ENCODE results near the gene LUM.

The LUM gene

GRCh38 chr12:91064640-91065039 is 46.7 kb downstream of the LUM start:
- DNase-seq (ENCODE audit: low read depth) = no peak
- no peak for TF ChIP-seq CTCF (IDR thresholded peaks at IDR 0.05; ENCODE audit: low read depth, low read length, missing control alignments)
- no peak overlapping the region for H3K4me3 ChIP-seq (ENCODE audit: low read depth, low read length)

- TF ChIP-seq CTCF (IDR thresholded peaks at IDR 0.05; ENCODE audit: low read depth, low read length, missing control alignments) = no peak
- H3K4me3 ChIP-seq (ENCODE audit: low read depth, low read length) = no peak overlapping the region
- DNase-seq (ENCODE audit: low read depth) = no peak
These were observed 50.2 kb downstream of the LUM start for GRCh38 chr12:91061091-91061490.

- no peak for DNase-seq (ENCODE audit: low read depth)
- TF ChIP-seq CTCF (IDR thresholded peaks at IDR 0.05; ENCODE audit: low read depth, low read length, missing control alignments) = no peak
These were observed 52.1 kb downstream of the LUM start for GRCh38 chr12:91059211-91059610.

GRCh38 chr12:91058786-91059185 is 52.5 kb downstream of the LUM start:
- TF ChIP-seq CTCF (IDR thresholded peaks at IDR 0.05; ENCODE audit: low read depth, low read length, missing control alignments) = no peak
- no peak overlapping the region for H3K4me3 ChIP-seq (ENCODE audit: low read depth, low read length)
- no peak for DNase-seq (ENCODE audit: low read depth)

More at GRCh38 chr12:91059211-91059610, 52.1 kb downstream of the LUM start:
- H3K4me3 ChIP-seq (ENCODE audit: low read depth, low read length) = no peak overlapping the region

GRCh38 chr12:91057368-91058165 is 53.7 kb downstream of the LUM start, which contains the start of gene KERA:
TSS of gene KERA (minus strand) at chr12:91058024. CDS start at chr12:91056281, 1,743 bp downstream.
- no peak for TF ChIP-seq CTCF (IDR thresholded peaks at IDR 0.05; ENCODE audit: low read depth, low read length, missing control alignments)
- H3K4me3 ChIP-seq (ENCODE audit: low read depth, low read length) = no peak within 1 kb of the TSS
- DNase-seq (ENCODE audit: low read depth) = no peak

GRCh38 chr12:91056488-91056887 is 54.8 kb downstream of the LUM start:
- no peak for DNase-seq (ENCODE audit: low read depth)
- TF ChIP-seq CTCF (IDR thresholded peaks at IDR 0.05; ENCODE audit: low read depth, low read length, missing control alignments) = no peak
- no peak overlapping the region for H3K4me3 ChIP-seq (ENCODE audit: low read depth, low read length)

- no peak overlapping the region for H3K4me3 ChIP-seq (ENCODE audit: low read depth, low read length)
- TF ChIP-seq CTCF (IDR thresholded peaks at IDR 0.05; ENCODE audit: low read depth, low read length, missing control alignments) = no peak
- DNase-seq (ENCODE audit: low read depth) = no peak
These were observed 55.3 kb downstream of the LUM start for GRCh38 chr12:91055976-91056375.
